A549 (cell line): ENCODE measurements around the gene LTF.
"Not testable (repeated sequence)": the region's sequence is repeated elsewhere in the genome, so short reads cannot be mapped to it uniquely, and the experiment has no call there.

Experiments used
- HDAC2 ChIP-seq: fragments of 200-600 bp; sonication (generic); IDR thresholded peaks from 2 replicates; pipeline ENCODE4 v1.6.1; 2016
- KDM1A ChIP-seq: fragments of 200-600 bp; sonication (generic); IDR thresholded peaks from 2 replicates; pipeline ENCODE4 v1.6.1; 2016; ENCODE audit warnings: low read depth, mild to moderate bottlenecking
- POLR2A ChIP-seq: IDR thresholded peaks from 2 replicates; pipeline ENCODE4 v1.6.1; 2012; ENCODE audit warnings: mild to moderate bottlenecking, low read length
- TF ChIP-seq, protein P1 (sequence below): fragments of >200 bp; sonication (Bioruptor Twin); formaldehyde crosslinking; IDR thresholded peaks from 3 replicates; pipeline ENCODE4 v1.5.1; 2016

- TF ChIP-seq, protein P1, sequence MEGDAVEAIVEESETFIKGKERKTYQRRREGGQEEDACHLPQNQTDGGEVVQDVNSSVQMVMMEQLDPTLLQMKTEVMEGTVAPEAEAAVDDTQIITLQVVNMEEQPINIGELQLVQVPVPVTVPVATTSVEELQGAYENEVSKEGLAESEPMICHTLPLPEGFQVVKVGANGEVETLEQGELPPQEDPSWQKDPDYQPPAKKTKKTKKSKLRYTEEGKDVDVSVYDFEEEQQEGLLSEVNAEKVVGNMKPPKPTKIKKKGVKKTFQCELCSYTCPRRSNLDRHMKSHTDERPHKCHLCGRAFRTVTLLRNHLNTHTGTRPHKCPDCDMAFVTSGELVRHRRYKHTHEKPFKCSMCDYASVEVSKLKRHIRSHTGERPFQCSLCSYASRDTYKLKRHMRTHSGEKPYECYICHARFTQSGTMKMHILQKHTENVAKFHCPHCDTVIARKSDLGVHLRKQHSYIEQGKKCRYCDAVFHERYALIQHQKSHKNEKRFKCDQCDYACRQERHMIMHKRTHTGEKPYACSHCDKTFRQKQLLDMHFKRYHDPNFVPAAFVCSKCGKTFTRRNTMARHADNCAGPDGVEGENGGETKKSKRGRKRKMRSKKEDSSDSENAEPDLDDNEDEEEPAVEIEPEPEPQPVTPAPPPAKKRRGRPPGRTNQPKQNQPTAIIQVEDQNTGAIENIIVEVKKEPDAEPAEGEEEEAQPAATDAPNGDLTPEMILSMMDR: not testable (repeated sequence)
- TF ChIP-seq POLR2A, KDM1A, HDAC2: not testable (repeated sequence)
Observed at GRCh38 chr3:46433118-46433517, 31.6 kb downstream of the LTF start.
